Left hindlimb (tissue), 1 donor: ENCODE measurements around the gene FAM161A.
"Not testable (repeated sequence)": the region's sequence is repeated elsewhere in the genome, so short reads cannot be mapped to it uniquely, and the experiment has no call there.

Experiments
- DNase-seq: peaks from one replicate; pipeline ENCODE4 v3.0.0-alpha.2; 2018

FAM161A gene

DNA sequence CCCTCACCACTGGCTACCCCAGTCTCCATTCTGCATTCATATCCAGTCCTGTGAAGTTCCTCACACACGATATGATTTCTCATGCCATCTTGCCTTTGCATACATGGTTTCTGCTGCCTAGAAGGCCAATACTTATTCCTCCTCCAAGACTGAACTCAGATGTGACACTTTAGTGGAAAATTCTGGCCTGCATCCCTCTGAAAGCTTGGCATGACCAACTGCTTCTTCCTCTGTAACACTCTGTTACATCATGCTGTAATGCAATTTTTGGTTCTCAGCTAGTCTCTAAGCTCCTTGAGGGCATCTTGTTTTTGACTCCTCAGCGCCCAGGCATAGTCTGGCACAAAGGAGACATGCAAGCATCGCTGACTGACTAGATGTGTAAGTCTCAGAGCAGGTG is 12.6 kb downstream of the FAM161A start:
- DNase-seq: no peak

DNA sequence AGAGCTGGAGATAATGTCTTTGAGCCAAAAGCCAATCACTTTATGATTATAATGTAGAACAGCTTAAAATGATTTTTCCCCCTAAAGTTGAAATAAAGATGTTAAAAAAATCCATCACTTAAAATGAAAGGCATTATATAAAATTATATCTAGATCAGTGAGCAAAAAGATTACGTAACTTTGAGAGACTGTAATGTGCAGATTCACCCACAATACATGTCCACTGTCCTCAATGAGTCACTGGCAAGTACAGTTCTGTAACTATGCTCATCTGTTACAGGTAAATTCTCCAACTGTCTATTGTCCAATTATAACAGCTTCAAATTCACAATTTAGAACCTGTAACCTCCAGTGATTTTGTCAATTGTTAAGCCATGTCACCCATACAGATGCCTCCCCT is 19.0 kb downstream of the FAM161A start:
- no peak for DNase-seq

DNA sequence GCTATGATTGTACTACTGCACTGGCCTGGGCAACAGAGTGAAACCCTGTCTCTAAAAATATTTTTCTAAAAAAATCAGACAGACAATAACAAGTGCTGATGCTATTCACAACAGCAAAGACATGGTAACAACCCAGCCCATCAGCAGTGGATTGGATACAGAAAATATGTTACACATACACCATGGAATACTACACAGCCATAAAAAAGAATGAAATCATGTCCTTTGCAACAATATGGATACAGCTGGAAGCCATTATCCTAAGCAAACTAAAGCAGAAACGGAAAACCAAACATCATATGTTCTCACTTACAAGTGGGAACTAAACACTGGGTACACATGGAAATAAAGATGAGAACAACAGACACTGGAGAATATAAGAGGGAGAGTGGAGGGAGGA is 19.9 kb downstream of the FAM161A start:
- DNase-seq: no peak

DNA sequence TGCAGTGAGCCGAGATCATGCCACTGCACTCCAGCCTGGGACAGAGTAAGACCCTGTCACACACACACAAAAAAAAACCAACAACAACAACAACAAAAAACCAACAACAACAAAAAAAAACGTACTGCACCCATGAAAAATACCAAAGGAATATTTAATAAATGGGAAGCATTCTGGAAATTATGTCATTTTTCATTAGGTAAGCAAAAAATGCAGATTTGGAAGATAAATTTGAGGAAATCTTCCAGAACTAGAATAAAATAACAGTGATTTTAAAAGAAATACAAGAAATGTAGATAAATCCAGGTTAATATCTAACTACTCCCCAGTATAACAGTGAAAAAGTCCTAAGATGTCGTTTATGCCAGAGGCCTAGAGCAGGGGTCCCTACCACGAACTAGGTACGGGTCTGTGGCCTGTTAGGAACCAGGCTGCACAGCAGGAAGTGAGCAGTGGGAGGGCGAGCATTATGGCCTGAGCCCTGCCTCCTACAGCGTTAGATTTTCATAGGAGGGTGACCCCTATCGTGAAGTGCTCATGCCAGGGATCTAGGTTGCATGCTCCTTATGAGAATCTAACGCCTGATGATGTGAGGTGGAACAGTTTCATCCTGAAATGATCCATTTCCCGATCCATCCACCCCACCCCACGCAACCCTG is 21.5 kb downstream of the FAM161A start:
- no peak for DNase-seq

DNA sequence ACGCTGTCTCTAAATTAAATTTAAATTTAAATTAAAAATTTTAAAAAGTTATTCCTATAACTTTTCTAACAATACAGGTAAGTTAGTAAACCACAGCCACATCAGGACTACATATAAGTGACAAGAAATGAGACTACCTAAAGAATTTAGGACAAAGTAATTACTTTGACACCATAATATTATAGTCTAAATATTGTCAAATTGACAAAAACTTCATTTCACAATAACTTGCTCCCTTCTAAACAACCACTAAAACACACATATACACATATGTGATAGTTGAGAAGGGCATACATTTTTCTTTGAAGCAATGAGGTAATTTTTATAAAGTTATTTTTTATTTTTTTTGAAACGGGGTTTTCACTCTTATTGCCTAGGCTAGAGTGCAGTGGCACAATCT is 31.6 kb downstream of the FAM161A start:
- DNase-seq: no peak

DNA sequence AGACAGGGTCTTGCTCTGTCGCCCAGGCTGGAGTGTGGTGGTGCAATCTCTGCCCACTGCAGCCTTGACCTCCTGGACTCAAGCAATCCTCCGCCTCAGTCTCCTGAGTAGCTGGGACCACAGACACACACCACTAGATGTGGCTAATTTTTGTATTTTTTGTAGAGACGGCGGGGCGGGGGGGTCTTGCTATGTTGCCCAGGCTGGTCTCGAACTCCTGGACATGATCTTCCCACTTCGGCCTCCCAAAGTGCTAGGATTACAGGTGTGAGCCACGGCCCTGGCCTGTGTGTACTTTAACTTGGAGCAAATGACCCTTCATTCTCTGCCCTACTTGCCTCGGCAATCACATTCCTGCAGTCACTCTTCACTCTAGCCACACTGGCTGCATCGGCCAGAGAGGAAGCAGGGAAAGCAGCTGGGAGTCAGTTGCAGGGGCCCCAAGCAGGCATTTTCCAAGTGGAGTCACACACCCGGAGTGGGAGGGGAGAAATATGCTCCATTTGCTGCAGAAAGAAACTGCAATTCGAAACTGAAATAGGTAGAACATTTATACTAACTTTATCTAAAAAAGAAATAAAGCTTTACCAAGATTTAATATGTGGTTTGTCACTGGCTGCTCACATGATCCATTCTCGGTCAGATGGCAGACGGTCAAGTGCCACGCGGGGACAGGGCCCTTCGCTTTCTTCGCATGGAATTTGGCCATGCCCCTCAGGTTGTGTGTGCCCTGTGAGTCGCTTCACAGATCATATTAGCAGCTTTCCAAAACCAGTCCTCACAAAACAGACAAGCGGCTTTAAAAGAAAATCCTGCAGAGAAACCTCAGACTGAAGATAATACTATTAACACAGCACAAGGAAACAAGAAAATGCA is 37.1 kb downstream of the FAM161A start:
- DNase-seq: no peak

DNA sequence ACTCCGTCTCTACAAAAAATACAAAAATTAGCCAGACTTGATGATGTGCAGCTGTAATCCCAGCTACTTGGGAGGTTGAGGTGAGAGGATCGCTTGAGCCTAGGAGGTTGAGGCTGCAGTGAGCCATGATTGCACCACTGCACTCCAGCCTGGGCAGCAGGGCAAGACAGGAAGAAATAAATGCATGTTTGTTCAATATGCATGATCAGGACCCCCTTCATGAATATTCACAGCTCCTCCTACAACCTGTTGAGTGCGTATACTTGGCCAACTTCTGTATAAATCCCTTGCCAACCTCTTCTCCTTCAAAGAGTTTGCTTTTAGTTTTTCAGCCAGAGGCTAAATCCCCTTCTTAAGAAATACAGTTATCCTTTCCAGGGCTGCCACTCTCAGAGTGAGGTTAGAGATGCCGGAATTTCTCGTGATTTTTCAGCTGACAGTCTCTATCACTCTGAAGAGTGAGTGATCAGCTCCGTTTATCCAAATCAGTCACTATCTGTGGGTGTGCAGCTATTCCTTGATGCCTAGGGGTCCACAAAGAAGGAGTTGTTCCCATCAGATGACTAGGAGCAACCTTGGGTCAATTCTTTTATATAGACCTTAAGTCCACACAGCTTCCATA is 39.2 kb downstream of the FAM161A start:
- DNase-seq: no peak

DNA sequence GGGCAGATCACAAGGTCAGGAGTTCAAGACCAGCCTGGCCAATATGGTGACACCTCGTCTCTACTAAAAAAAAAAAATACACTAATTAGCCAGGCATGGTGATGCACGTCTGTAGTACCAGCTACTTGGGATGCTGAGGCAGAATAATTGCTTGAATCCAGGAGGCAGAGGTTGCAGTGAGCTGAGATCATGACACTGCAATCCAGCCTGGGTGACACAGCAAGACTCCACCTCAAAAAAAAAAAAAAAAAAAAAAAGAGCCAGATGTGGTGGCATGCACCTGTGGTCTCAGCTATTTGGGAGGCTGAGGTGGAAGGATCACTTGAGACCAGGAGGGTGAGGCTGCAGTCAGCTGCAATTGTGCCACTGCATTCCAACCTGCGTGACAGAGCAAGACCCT is 40.5 kb downstream of the FAM161A start:
- DNase-seq: not testable (repeated sequence)

DNA sequence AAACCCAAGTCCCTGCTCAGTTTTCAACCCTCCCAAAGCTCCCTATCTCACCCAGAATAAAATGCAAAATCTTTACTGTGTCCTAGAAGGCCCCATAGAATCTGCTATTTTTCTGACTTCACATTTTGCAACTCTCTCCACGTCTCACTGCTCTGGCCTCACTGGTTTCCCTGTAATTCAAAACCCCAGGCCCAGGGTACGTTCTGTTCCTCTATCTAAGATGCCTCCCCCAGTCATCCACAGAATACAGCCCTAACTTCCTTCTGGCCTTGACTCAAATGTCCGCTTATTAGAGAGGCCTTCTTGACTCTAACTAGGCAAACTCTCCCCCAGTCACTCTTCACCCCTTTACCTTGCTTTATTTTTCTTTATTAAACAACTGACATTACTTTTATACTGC is 42.0 kb downstream of the FAM161A start:
- no peak for DNase-seq

DNA sequence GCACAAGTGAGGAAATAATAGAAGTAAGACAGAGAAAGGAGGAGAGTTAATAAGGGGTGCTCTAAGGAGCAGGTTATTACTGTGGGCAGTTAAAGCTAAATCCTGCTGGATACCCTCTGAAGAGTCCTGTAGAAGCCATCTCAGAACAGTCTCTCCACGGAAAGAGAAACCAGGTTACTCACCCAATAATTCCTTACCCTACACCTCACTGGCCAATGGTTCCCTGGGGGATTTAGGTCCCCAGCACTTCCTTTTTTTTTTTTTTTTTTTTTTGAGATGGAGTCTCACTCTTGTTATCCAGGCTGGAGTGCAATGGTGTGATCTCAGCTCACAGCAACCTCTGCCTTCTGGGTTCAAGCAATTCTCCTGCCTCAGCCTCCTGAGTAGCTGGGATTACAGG is 43.7 kb downstream of the FAM161A start:
- DNase-seq: not testable (repeated sequence)

DNA sequence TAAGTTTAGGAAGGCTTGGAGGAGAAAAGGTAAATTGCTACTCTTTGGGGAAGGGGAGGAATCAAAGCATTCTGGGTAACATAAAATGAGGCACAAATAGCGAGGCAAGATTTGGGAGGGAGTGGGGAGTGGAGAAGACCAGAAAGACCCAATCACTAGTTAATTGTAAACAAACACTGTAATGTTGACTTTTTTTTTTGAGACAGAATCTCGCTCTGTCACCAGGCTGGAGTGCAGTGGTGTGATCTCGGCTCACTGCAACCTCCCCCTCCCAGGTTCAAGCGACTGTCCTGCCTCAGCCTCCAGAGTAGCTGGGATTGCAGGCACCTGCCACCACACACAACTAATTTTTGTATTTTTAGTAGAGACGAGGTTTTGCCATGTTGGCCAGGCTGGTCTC is 45.2 kb downstream of the FAM161A start:
- not testable (repeated sequence) for DNase-seq

DNA sequence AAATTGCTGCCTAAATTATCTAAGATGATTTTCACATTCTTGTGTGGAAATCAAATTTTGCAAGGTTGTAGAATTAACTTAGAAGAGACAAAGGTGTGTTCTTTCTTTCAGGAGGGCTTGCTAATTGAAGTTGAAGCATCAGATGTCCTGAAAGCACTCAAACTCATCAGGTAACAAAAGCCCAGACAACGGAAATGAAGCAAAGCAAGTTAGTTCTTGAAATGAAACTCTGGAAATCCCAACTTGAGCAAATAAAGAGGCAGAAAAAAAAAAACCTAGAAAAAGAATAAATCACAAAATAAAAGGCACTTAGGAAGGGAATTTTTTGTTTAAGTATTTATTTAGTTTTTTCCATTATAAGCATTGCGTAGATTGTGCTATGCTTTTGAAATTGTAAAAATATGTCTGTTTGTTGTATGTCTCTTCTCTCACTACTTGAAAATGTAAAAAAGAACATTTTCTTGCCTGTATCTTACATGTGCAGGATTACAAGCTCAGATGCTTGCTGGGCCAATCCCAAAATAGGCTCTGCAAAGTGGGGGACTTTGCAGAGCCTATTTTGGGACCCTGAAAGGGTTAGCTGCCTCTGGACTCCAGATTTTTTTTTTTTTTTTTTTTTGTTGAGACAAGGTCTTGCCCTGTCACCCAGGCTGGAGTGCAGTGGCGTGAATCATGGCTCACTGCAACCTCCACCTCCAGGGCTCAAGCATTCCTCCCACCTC is 46.7 kb downstream of the FAM161A start:
- no peak for DNase-seq

DNA sequence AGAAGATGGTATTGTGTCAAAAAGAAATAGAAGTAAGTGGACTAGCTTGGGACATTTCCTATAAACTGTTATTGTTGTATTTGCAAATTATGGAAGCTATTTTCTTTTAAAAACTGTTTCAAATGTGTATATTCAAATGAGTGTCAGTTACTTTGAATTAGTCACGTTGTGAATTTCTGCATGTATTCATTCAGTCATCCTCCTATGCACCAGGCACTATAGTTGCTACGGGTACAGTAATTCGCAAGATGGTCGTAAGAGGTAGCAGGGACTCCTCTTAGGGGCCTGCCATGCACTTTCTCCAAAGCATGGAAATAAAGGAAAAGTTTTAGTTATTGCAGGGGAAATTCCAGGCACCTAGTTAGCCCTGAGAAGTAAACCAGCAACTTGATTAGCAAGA is 51.3 kb downstream of the FAM161A start:
- no peak for DNase-seq

DNA sequence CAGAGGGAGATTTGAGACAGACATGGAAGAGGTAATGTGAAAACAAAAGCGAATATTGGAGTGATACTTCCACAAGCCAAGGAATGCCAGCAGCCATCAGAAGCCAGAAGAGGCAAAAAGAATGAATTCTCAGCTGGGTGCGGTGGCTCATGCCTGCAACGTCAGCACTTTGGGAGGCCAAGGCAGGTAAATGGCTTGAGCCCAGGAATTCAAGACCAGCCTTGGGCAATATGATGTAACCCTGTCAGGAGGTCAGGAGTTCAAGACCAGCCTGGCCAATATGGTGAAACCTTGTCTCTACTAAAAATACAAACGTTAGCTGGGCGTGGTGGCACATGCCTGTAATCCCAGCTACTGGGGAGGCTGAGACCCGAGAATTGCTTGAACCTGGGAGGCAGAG is 54.8 kb downstream of the FAM161A start:
- DNase-seq: no peak

DNA sequence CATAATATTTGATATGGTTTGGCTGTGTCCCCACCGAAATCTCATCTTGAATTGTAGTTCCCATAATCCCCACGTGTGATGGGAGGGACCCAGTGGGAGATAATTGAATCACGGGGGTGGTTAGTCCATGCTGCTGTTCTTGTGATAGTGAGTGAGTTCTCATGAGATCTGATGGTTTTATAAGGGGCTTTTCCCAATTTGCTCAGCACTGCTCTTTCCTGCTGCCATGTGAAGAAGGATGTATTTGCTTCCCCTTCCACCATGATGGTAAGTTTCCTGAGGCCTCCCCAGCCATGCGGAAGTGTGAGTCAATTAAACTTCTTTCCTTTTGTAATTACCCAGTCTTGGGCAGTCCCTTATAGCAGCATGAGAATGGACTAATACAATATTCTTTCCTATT is 56.4 kb downstream of the FAM161A start:
- DNase-seq: not testable (repeated sequence)

DNA sequence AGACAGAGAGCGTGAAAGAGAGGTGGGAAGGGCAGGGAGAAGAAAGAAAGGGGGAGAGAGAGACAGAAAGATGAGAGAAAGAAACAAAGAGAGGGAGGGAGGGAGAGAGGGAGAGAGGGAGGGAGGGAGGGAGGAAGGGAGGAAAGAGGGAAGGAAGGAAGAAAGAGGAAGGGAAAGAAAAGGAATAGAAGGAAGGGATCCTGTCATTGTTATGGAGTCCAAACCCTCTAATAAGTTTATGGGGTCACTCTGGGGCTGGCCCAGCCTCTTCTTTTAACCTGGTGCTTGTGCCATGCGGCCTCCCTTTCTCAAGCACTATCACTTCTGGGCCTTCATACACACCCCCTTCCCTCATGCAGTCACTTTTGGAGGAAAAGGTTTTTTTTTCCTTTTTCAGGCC is 58.5 kb downstream of the FAM161A start:
- DNase-seq: no peak

DNA sequence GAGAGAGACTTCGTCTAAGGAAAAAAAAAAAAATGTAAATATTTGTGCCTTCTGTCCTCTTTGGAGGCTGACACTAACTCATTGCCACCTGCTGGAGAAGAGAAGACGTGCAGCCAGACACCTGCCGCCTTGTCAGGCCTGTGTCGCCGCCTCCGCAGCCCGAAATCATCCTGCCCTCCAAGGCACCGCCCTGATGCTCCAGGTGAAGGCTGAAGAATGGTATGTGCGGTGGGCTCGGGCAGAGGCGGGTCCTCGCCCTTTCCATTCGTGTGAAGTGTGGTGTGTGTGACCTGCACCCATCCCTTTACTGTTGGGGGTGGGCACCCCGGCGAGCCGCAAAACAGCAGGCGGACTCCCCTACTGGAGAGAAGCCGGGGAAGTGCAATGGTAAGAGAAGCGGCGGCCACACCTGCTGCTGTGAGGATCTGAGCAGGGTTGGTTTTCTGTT is 60.4 kb downstream of the FAM161A start:
- DNase-seq: no peak

DNA sequence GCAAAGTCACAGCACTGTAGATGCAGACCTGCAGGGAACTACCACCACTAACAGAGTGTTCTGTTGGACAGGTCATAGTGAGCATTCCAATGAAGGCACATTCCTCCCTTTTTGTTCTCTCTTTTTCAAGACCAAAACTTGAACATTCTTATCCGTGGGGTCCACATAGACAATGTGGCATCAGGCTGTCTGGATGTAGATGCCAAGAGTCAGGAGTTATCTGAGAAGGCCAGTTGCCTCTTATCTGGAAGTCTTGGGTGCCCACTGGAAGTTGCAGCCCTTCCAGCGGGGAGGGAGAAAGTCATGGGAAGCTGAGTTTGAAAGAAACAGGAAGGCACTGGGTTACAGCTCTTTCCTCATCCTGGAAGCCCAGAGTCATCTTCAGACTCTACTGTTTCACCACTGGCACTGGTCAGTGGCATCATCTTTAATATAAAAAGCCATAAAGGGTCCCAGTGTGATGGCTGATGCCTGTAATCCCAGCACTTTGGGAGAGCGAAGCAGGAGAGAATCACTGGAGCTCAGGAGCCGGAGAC is 61.4 kb downstream of the FAM161A start:
- no peak for DNase-seq

DNA sequence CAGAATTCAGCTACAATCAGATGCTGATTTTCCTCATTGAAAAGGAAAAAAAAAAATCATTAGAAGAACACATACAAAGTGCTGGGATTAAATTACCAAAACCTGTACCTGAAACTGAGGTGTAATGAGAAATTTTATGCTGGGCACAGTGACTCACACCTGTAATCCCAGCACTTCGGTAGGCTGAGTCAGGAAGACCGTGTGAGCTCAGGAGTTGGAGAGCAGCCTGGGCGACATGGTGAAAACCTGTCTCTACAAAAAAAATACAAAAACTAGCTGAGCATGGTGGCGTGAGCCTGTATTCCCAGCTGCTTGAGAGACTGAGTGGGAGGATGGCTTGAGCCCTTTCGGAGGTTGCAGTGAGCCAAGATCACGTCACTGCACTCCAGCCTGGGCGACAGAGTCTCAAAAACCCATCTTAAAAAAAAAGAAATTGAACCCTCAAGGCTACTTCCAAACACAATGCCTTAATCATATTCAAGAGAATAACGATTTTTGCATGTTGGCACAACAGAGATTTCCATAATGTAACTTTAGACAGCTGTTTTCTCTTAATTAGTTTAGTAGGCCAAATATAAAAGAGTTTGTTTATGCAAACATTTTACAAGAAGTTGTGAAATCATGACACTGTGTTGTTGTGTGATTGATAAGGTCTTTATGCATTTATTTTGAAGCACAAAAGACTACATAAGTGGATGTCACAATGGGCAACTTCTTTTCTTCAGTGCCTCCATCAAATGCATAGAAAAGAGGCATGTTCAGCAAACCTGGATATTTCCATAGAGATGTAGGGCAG is 63.9 kb downstream of the FAM161A start:
- no peak for DNase-seq

DNA sequence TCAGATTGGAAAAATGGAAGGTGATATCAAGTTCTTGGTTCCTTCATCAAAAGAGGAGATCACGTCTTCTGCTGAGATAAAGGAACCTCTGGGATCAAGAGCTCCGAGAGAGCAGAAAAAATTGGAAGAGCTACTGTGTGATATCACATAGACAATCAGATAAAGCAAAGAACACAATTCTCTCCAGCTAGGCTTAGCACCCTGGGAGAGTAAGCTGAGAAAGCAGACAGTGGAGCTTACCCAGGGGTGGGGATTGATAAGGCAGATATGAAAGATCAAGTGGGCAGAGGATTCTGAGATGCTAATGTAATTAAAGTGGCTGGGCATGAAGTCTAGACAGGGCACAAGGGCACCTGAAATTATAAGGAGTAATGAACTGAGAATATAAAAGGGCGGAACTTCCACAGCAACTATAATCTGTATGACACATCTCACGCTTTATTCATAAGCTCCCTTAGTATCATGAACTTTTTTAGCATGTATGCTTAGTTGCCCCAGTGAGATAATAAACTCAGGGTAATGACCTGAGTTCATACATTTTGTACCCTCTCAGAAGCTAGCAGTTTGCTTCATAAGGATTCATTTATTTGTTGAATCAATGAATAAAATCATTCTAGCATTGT is 65.8 kb downstream of the FAM161A start:
- DNase-seq: no peak

DNA sequence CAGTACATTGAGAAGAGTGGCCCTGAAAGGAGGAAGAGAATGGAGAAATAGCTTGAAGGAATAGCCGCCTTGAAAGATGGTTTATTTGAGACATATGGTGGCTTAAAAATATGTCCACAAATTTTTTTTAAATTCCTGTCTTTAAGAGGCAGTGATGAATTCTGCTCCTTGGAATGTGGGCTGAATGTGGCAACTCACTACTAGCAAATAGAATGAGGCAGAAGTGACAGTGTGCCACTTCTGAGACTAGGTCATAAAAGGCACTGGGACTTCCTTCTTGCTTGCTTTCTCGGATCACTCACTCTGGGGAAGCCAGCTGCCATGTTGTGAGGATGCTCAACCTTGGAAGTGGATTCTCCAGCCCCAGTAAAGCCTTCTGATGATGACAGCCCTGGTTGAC is 67.0 kb downstream of the FAM161A start:
- no peak for DNase-seq

DNA sequence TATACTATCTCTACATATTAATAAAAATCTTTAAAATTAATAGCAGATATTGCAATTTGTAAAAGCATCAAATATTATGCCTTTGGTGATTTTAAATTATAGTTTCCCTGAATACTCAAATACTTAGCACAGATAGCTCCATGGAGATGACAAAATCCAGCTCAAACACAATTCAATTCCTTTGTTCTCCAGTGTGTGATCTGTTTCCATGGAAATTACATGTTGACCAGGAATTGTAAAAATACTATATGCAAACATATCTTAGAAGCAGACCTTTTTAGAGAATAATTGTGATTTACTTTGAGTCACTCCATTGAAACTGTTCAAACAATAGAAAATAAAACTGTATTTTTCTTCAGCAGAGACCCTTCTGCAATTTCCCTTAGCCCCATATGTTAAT is 68.3 kb downstream of the FAM161A start:
- DNase-seq: no peak
